ENCODE data around the gene GSTA3.

DNA sequence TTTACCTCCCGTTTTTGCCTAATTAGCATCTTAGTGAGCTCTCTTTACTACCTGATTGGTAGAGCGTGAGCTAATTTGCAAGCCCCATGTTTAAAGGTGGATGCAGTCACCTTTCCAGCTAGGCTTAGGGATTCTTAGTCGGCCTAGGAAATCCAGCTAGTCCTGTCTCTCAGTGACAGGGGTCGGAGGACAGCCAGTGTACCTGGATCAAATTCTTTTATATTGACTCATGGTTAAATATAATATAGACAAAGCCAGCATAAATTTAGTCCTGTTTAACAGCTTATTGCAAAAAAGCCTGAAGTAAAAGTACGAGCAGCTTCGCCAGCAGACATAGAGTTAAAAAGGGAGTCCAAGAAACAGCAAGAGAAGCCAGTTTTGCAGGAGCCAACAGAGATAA lies 12.2 kb upstream of the GSTA3 start:
- no peak for TF ChIP-seq POLR2A (IDR thresholded peaks at IDR 0.05; ENCODE audit: low read depth, low read length)
- TF ChIP-seq, protein P1, sequence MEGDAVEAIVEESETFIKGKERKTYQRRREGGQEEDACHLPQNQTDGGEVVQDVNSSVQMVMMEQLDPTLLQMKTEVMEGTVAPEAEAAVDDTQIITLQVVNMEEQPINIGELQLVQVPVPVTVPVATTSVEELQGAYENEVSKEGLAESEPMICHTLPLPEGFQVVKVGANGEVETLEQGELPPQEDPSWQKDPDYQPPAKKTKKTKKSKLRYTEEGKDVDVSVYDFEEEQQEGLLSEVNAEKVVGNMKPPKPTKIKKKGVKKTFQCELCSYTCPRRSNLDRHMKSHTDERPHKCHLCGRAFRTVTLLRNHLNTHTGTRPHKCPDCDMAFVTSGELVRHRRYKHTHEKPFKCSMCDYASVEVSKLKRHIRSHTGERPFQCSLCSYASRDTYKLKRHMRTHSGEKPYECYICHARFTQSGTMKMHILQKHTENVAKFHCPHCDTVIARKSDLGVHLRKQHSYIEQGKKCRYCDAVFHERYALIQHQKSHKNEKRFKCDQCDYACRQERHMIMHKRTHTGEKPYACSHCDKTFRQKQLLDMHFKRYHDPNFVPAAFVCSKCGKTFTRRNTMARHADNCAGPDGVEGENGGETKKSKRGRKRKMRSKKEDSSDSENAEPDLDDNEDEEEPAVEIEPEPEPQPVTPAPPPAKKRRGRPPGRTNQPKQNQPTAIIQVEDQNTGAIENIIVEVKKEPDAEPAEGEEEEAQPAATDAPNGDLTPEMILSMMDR (IDR thresholded peaks at IDR 0.05; ENCODE audit: extremely low read depth in 1 of 2, insufficient read depth in 1 of 2, low read depth in 1 of 2, low read length in 2 of 2): no peak
